GM12801 (cell line): Measurements from ENCODE around the gene IQGAP2.

ENCODE experiments used
- TF ChIP-seq, protein P1 (sequence below): IDR thresholded peaks from one replicate; pipeline ENCODE4 v1.5.1; 2011; ENCODE audit warnings: control low read depth; ENCODE audit not compliant: insufficient read length; ENCODE audit errors: extremely low read depth

The IQGAP2 gene, protein sequence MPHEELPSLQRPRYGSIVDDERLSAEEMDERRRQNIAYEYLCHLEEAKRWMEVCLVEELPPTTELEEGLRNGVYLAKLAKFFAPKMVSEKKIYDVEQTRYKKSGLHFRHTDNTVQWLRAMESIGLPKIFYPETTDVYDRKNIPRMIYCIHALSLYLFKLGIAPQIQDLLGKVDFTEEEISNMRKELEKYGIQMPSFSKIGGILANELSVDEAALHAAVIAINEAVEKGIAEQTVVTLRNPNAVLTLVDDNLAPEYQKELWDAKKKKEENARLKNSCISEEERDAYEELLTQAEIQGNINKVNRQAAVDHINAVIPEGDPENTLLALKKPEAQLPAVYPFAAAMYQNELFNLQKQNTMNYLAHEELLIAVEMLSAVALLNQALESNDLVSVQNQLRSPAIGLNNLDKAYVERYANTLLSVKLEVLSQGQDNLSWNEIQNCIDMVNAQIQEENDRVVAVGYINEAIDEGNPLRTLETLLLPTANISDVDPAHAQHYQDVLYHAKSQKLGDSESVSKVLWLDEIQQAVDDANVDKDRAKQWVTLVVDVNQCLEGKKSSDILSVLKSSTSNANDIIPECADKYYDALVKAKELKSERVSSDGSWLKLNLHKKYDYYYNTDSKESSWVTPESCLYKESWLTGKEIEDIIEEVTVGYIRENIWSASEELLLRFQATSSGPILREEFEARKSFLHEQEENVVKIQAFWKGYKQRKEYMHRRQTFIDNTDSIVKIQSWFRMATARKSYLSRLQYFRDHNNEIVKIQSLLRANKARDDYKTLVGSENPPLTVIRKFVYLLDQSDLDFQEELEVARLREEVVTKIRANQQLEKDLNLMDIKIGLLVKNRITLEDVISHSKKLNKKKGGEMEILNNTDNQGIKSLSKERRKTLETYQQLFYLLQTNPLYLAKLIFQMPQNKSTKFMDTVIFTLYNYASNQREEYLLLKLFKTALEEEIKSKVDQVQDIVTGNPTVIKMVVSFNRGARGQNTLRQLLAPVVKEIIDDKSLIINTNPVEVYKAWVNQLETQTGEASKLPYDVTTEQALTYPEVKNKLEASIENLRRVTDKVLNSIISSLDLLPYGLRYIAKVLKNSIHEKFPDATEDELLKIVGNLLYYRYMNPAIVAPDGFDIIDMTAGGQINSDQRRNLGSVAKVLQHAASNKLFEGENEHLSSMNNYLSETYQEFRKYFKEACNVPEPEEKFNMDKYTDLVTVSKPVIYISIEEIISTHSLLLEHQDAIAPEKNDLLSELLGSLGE (N-terminal part only)

DNA sequence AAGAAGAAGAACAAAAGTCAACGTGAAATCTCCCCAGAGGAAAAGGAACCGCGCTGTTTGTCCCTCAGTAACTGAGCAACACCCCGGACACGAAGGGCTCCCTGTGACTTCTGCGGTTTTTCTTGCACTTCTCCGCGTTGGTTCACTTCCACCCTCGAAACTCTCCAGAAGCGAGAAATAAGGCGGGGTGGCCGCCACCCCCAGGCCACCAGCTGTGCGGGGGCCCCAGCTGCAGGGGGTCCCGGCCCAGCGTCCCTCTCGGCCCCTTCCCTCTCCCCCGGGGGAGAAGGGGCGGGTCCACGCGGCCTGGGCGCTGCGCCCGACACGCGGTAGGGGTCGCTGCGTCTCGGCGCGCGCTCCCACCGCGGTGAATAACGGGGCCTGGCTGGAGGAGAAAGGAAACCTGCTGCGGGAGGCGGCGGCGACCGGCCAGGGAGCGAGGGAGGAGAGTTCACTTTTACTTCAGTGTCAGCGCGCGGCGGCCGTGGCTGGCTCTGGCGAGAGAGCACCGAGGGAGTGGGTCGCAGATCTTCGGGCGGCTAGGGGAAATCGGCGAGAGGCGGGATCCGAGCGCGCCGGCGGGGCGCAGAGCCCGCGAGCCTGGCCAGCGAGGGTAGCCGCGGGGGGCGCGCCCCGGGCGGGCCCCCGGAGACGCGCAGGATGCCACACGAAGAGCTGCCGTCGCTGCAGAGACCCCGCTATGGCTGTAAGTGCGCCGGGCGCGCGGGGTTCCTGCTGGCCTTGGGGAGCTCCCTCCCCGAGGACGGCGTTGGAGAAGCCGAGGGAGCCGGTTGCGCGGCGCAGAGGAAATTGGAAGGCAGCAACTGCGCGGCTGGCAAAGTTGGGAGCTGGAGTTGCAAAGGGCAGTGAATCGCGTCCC, at the start of gene IQGAP2:
IQGAP2 (plus strand) TSS at position 400 of the 880 bp plus-strand sequence; CDS start at position 661, 261 bp downstream.
- TF ChIP-seq, protein P1, sequence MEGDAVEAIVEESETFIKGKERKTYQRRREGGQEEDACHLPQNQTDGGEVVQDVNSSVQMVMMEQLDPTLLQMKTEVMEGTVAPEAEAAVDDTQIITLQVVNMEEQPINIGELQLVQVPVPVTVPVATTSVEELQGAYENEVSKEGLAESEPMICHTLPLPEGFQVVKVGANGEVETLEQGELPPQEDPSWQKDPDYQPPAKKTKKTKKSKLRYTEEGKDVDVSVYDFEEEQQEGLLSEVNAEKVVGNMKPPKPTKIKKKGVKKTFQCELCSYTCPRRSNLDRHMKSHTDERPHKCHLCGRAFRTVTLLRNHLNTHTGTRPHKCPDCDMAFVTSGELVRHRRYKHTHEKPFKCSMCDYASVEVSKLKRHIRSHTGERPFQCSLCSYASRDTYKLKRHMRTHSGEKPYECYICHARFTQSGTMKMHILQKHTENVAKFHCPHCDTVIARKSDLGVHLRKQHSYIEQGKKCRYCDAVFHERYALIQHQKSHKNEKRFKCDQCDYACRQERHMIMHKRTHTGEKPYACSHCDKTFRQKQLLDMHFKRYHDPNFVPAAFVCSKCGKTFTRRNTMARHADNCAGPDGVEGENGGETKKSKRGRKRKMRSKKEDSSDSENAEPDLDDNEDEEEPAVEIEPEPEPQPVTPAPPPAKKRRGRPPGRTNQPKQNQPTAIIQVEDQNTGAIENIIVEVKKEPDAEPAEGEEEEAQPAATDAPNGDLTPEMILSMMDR, result no peak

DNA sequence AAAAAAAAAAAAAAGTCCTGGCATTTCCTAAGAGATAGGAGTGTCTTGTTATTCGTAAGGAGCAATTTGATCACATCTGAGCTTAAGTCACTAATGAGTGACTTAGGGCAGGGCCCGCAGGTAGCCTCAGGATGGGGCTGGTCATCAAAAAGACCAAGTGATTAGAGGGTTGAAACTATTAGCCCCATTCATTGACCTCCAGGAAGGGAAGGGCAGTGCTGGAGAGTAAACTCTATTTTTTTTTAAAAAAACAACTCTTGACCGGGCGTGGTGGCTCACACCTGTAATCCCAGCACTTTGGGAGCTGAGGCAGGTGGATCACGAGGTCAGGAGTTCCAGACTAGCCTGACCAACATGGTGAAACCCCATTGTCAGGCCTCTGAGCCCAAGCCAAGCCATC, 46.2 kb upstream of the IQGAP2 start:
- TF ChIP-seq, protein P1, result no peak

DNA sequence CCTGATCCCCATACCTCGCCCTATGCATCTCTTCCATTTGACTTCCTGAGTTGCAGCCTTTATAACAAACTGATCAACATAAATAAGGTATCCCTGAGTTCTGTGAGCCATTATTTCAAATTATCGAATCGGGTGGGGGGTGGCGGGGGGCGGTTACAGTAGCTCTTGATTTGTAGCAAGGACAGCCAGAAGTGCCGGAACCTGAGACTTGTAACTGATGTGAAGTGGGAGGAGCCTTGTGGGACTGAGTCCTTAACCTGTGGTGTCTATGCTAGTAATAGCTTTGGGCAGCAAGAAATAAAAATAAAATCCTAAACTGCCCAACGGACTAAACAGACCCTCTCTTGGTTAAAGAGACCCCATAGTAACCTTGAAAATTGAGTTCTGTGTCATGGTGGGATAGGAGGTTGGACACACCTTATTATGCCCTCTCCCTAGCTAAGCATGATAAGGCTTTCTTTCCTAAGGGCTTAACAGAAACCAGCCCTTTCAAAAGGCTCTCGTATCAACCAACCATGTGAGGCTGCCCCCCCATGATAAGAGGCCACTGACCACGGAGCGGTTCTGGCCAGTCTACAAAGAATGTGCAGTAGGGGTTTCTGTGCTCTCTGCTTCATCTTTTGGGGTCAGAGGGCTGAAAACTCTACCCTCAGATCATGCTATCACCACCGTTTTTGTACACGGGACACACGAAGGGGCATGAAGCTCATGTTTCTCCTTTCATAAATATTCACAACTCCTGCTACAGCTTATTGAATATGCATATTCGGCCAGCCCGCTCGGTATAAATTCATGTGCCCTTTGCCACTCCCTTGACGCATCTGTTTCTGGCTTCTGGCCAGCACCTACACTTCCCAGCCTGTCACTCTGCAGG, 39.5 kb upstream of the IQGAP2 start:
- TF ChIP-seq, protein P1, result no peak

DNA sequence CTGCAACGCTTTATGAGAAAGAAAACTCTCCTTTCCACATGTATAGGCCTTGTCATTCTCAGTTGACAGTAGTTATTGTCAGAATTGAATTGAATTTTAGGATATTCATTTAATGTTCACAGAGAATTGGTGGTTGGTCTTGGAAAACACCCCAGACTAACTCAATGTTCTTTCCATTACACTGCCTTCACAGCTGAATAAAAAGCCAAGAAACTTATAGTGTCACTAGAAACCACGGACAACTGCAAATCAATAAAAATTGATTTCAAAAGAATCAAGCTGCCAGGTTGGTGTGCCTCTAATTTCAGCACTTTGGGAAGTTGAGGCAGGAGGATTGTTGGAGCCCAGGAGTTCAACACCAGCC, 38.9 kb upstream of the IQGAP2 start:
- TF ChIP-seq, protein P1, result no peak

DNA sequence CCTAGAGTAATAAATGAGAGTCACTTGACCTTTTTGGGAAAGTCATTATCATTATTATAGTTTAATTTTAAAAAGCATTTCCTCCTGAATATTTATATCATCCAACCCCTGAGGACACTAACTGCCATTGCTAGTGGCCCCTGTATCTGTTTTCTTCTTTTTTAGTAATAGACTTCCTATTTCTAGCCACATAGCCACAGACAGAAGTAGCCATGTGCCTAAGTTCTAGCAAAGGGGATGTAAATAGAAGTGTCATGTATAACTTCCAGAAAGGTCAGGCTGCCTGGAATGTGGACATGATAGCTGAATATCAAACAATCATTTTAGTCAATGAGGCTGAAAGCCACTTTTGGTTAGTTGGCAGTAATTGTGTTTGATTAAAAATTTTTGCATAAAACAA, 37.5 kb upstream of the IQGAP2 start:
- TF ChIP-seq, protein P1, result no peak

DNA sequence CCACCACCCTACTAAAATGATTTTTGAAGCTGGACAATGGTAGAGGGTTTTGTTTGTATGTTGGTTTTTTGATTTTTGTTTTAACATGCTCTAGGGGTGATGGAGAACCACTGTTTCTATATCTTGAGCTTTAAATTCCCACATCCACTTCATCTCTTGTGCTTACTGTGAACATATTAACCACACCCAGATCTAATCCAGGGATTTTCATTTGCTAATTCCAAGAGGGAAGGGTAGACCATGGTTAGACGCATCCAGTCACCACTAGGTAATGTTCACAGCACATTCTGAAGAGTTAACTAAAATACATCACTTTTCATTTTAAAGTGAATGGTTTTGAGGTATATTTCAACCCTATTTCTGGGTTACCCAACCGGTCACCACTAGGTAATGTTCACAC, 36.5 kb upstream of the IQGAP2 start:
- TF ChIP-seq, protein P1, result no peak
